ENCODE measurements around the gene SEMA7A.

- TF ChIP-seq CTCF (IDR thresholded peaks at IDR 0.05; ENCODE audit: low read depth, low read length) (no peak), EZH2phosphoT487 (IDR thresholded peaks at IDR 0.05; ENCODE audit: low read depth) (no peak)
Measured at GRCh38 chr15:74384881-74385643, 48.7 kb downstream of the SEMA7A start.

All from OCI-LY3 (cell line).